GM18858 (cell line): ENCODE results near the gene SMIM24.
"Not testable (repeated sequence)": the region's sequence is repeated elsewhere in the genome, so short reads cannot be mapped to it uniquely, and the experiment has no call there.

ENCODE experiments used
- ATAC-seq: cut with Tn5 transposase; IDR thresholded peaks from one replicate; pipeline ENCODE4 v1.9.1; 2021; ENCODE audit not compliant: unreplicated experiment

The SMIM24 gene

GRCh38 chr19:3457528-3458228 is 22.6 kb downstream of the SMIM24 start:
- no peak for ATAC-seq

GRCh38 chr19:3456925-3457527 is 23.3 kb downstream of the SMIM24 start:
- no peak for ATAC-seq

GRCh38 chr19:3455960-3456601 is 24.2 kb downstream of the SMIM24 start:
- ATAC-seq = no peak

- no peak for ATAC-seq
Observed at GRCh38 chr19:3455393-3455955, 24.9 kb downstream of the SMIM24 start.

GRCh38 chr19:3454656-3455392 is 25.5 kb downstream of the SMIM24 start:
- no peak for ATAC-seq

GRCh38 chr19:3453840-3454239 is 26.5 kb downstream of the SMIM24 start:
- ATAC-seq = no peak

- not testable (repeated sequence) for ATAC-seq
Observed at GRCh38 chr19:3452942-3453214, 27.4 kb downstream of the SMIM24 start.

GRCh38 chr19:3452171-3452941 is 28.0 kb downstream of the SMIM24 start:
- no peak for ATAC-seq

- ATAC-seq = no peak
Observed at GRCh38 chr19:3451451-3451866, 28.9 kb downstream of the SMIM24 start.

GRCh38 chr19:3450796-3451411 is 29.4 kb downstream of the SMIM24 start:
- no peak for ATAC-seq

GRCh38 chr19:3448616-3449334 is 31.6 kb downstream of the SMIM24 start:
- ATAC-seq = no peak

- ATAC-seq = not testable (repeated sequence)
Observed at GRCh38 chr19:3446657-3447056, 33.7 kb downstream of the SMIM24 start.

- no peak for ATAC-seq
Observed at GRCh38 chr19:3444695-3445234, 35.6 kb downstream of the SMIM24 start.

- ATAC-seq = no peak
Observed at GRCh38 chr19:3443840-3444694, 36.3 kb downstream of the SMIM24 start.

GRCh38 chr19:3442487-3443071 is 37.7 kb downstream of the SMIM24 start:
- ATAC-seq = no peak

GRCh38 chr19:3441986-3442329 is 38.4 kb downstream of the SMIM24 start:
- ATAC-seq = no peak

- no peak for ATAC-seq
Observed at GRCh38 chr19:3441089-3441985, 39.0 kb downstream of the SMIM24 start.
